Fibroblast of lung (primary cell): ENCODE results near the gene SLC25A6. TPM values are rescaled to one million over a fixed set of nuclear protein-coding genes. Genes with fewer than 3 reads are reported as not detected.

ENCODE experiments used
- DNase-seq, 2 donors: peaks; one replicate each; pipeline versions ENCODE4 v3.0.0 to v3.0.0-alpha.2; 2010; ENCODE audit warnings: low read depth in 2 of 2
- H2AFZ ChIP-seq: 2 replicates; pipeline ENCODE4 v1.5.1; 2012; ENCODE audit warnings: low read length, control low read depth, inconsistent platforms
- H3K27ac ChIP-seq: 2 replicates; pipeline ENCODE4 v1.5.1; 2011; ENCODE audit warnings: low read length, control low read depth; ENCODE audit not compliant: insufficient read depth
- H3K27me3 ChIP-seq: 2 replicates; pipeline ENCODE4 v1.5.1; 2011; ENCODE audit warnings: mild to moderate bottlenecking, low read length; ENCODE audit not compliant: control insufficient read depth, insufficient read depth
- H3K36me3 ChIP-seq: 2 replicates; pipeline ENCODE4 v1.5.1; 2011; ENCODE audit warnings: low read length; ENCODE audit not compliant: control insufficient read depth, insufficient read depth
- H3K4me1 ChIP-seq: 2 replicates; pipeline ENCODE4 v1.5.1; 2011; ENCODE audit warnings: low read length; ENCODE audit not compliant: control insufficient read depth, insufficient read depth; ENCODE audit errors: extremely low read depth
- H3K4me2 ChIP-seq: 2 replicates; pipeline ENCODE4 v1.5.1; 2011; ENCODE audit warnings: low read length, control low read depth; ENCODE audit not compliant: insufficient read depth; ENCODE audit errors: extremely low read depth
- H3K4me3 ChIP-seq, 4 experiments: fragments of 200-600 bp in 1 of 4; sonication (generic) in 1 of 4; replicated peaks in 1 of 4; 2 replicates each; pipeline ENCODE4 v1.5.1; 2011 to 2016; ENCODE audit warnings: low read length in 4 of 4, low read depth in 3 of 4, mild to moderate bottlenecking in 3 of 4, control low read depth in 2 of 4, inconsistent platforms in 1 of 4, mixed read lengths in 1 of 4; ENCODE audit not compliant: insufficient read depth in 1 of 4; ENCODE audit errors: control extremely low read depth in 1 of 4
- H3K79me2 ChIP-seq: 2 replicates; pipeline ENCODE4 v1.5.1; 2012; ENCODE audit warnings: mild to moderate bottlenecking, low read length, inconsistent platforms; ENCODE audit not compliant: control insufficient read depth, insufficient read depth
- H3K9ac ChIP-seq: 2 replicates; pipeline ENCODE4 v1.5.1; 2011; ENCODE audit warnings: mild to moderate bottlenecking, low read length, control low read depth; ENCODE audit not compliant: insufficient read depth
- H3K9me3 ChIP-seq: 2 replicates; pipeline ENCODE4 v1.5.1; 2012; ENCODE audit warnings: low read depth, low read length; ENCODE audit not compliant: control insufficient read depth, insufficient read depth
- H4K20me1 ChIP-seq: 2 replicates; pipeline ENCODE4 v1.5.1; 2011; ENCODE audit warnings: low read length; ENCODE audit not compliant: control insufficient read depth, insufficient read depth; ENCODE audit errors: extremely low read depth
- CTCF ChIP-seq, 2 donors: IDR thresholded peaks in 1 of 2; conservative IDR thresholded peaks in 1 of 2; 1 replicate in 1 of 2; 2 replicates in 1 of 2; pipeline ENCODE4 v1.5.1; 2011 to 2012; ENCODE audit warnings: low read length in 2 of 2, control low read depth in 1 of 2, inconsistent platforms in 1 of 2, low read depth in 1 of 2, mild to moderate bottlenecking in 1 of 2
- EZH2 ChIP-seq: IDR thresholded peaks from 2 replicates; pipeline ENCODE4 v1.5.1; 2012; ENCODE audit warnings: low read length, control low read depth, mild to moderate bottlenecking; ENCODE audit errors: missing control alignments
- polyA plus RNA-seq, 2 donors: library from polyadenylated mRNA; depleted of rRNA in 1 of 2; stranded (reverse) in 1 of 2; unstranded in 1 of 2; fragments of >200 nt; gene quantifications; 2 replicates each; pipeline ENCODE4 v1.2.1, GENCODE V29; 2011 to 2012; ENCODE audit warnings: missing spikeins in 1 of 2
- total RNA-seq: library from RNA; depleted of rRNA; stranded (reverse); fragments of >200 nt; gene quantifications from 2 replicates; pipeline ENCODE4 v1.2.1, GENCODE V29; 2014

Gene SLC25A6
- total and polyA plus RNA-seq, 2 donors (not counting 1 experiment from before 2014, with no cell fraction given): 158 to 220 TPM

DNA sequence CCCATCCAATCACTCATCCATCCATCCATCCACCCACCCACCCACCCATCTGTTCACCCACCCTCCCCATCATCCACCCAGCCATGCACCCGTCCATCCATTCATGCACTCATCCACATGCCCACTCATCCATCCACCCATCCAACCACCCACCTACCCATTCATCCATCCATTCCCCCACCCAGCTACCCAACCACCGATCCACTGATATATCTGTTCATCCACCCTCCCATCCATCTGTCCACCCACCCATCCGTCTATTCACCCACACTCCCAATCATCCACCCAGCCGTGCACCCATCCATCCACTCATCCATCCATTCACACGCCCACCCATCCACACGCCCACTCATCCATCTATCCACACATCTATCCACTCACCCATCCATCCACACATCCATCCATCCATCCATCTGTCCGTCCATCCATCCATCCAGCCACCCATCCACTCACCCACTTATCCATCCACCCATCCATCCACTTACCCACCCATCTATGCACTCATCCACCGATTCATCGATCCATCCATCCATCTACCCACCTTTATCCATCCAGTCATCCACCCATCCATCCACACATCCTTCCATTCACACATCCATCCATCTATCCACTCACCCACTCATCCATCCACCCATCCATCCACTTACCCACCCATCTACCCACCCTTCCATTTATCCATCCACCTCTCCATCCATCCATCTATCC is 32.4 kb upstream of the SLC25A6 start:
- no peaks in the 10 kb centered on the region for H3K4me1 ChIP-seq
- no peak overlapping the region for H3K4me3 ChIP-seq
- no peak for DNase-seq
- no peak overlapping the region for H3K9ac ChIP-seq
- peaks cover 10% of the 10 kb centered on the region for H3K36me3 ChIP-seq
- no peak overlapping the region for H3K4me2 ChIP-seq
- no peaks in the 10 kb centered on the region for H3K27me3 ChIP-seq
- no peak overlapping the region for H3K27ac ChIP-seq
- TF ChIP-seq CTCF (conservative IDR thresholded peaks at IDR 0.05 in 1 of 2, IDR thresholded peaks at IDR 0.05 in 1 of 2; ENCODE audit: low read depth in 1 of 2, low read length in 2 of 2): no peak
- TF ChIP-seq EZH2: no peak
- no peak overlapping the region for H2AFZ ChIP-seq
- H3K9me3 ChIP-seq: no peaks in the 10 kb centered on the region
- no peaks in the 10 kb centered on the region for H3K79me2 ChIP-seq
- no peaks in the 10 kb centered on the region for H4K20me1 ChIP-seq

DNA sequence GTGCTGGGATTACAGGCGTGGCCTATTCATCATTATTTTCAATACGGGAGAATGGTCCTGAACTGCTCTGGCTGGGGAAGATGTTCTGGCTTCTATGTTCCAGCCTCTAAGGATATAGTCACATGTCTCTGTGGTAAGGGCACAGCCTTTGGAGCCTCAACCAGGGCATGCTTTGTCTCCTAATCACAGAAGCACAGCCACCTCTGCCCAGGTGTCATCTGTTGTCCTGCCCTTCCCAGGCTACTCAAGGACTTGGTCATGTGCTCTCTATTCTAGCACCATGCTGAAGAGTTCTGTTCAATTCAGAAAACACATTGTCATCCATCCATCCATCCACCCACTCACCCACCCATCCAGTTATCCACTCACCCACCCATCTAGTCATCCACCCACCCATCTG is 31.3 kb upstream of the SLC25A6 start:
- Histone ChIP-seq H3K27ac (no peak overlapping the region), H2AFZ (no peak overlapping the region), H3K79me2 (no peaks in the 10 kb centered on the region), H3K4me2 (no peak overlapping the region), H4K20me1 (no peaks in the 10 kb centered on the region), H3K36me3 (peaks cover 10% of the 10 kb centered on the region), H3K4me3 (no peak overlapping the region), H3K9ac (no peak overlapping the region), H3K4me1 (no peaks in the 10 kb centered on the region), H3K27me3 (no peaks in the 10 kb centered on the region), H3K9me3 (no peaks in the 10 kb centered on the region)
- TF ChIP-seq CTCF (conservative IDR thresholded peaks at IDR 0.05 in 1 of 2, IDR thresholded peaks at IDR 0.05 in 1 of 2; ENCODE audit: low read depth in 1 of 2, low read length in 2 of 2): no peak
- no peak for TF ChIP-seq EZH2
- DNase-seq: no peak

DNA sequence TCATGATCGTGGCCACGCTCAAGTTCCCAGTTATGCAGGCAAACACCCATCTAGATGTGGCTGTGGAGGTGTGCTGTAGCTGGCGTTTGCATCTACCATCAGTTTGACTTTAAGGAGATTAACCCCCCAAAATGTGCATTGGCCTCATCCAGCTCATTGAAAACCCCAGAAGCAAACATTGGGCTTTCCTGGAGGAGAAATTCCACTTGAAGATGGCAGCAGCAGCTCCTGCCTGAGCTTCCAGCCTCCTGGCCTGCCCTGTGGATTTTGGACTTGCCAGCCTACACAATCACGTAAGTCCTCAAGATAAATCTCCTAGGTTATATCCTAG is 30.2 kb upstream of the SLC25A6 start:
- DNase-seq: no peak
- peaks cover 7% of the 10 kb centered on the region for H3K36me3 ChIP-seq
- H3K4me3 ChIP-seq: no peak overlapping the region
- H2AFZ ChIP-seq: no peak overlapping the region
- H3K9me3 ChIP-seq: no peaks in the 10 kb centered on the region
- no peaks in the 10 kb centered on the region for H3K4me1 ChIP-seq
- H3K79me2 ChIP-seq: no peaks in the 10 kb centered on the region
- no peaks in the 10 kb centered on the region for H3K27me3 ChIP-seq
- H4K20me1 ChIP-seq: no peaks in the 10 kb centered on the region
- H3K9ac ChIP-seq: no peak overlapping the region
- TF ChIP-seq EZH2 (no peak), CTCF (conservative IDR thresholded peaks at IDR 0.05 in 1 of 2, IDR thresholded peaks at IDR 0.05 in 1 of 2; ENCODE audit: low read depth in 1 of 2, low read length in 2 of 2) (no peak)
- H3K27ac ChIP-seq: no peak overlapping the region
- H3K4me2 ChIP-seq: no peak overlapping the region
